Tibial artery (tissue), 4 donors: ENCODE data around the gene ITGA6.
A peak's percentile ranks its signal among the peaks of the same experiment; 100 is the strongest.

Source experiments
- DNase-seq, 2 donors: peaks; one replicate each; pipeline ENCODE4 v3.0.0-alpha.2; 2019
- H3K27ac ChIP-seq, 2 donors: fragments of 200-600 bp; sonication (generic) in 1 of 2; 1 replicate in 1 of 2; 2 replicates in 1 of 2; pipeline ENCODE4 v1.5.1; 2018 to 2019; ENCODE audit warnings: mild to moderate bottlenecking in 1 of 2
- H3K27me3 ChIP-seq, 2 donors: fragments of 200-600 bp; sonication (generic) in 1 of 2; one replicate each; pipeline versions ENCODE4 v1.5.1 to v1.6.0; 2016 to 2019
- H3K36me3 ChIP-seq, 3 donors: fragments of 200-600 bp; sonication (generic) in 2 of 3; one replicate each; pipeline ENCODE4 v1.5.1; 2016 to 2019; ENCODE audit warnings: mild to moderate bottlenecking in 2 of 3
- H3K4me1 ChIP-seq, 4 donors: fragments of 200-600 bp; sonication (generic) in 2 of 4; 1 replicate in 3 of 4; 2 replicates in 1 of 4; pipeline ENCODE4 v1.5.1; 2016 to 2019
- H3K4me3 ChIP-seq, 2 donors: fragments of 200-600 bp; sonication (generic) in 1 of 2; 1 replicate in 1 of 2; 2 replicates in 1 of 2; pipeline ENCODE4 v1.5.1; 2018 to 2019; ENCODE audit warnings: mild to moderate bottlenecking in 2 of 2
- H3K9me3 ChIP-seq, 3 donors: fragments of 200-600 bp; sonication (generic) in 1 of 3; one replicate each; pipeline ENCODE4 v1.5.1; 2016 to 2019
- intact Hi-C: fragments of 100-400 bp; cut with DNase I; formaldehyde crosslinking; loops from one replicate; pipeline ENCODE4 v1.15.0; 2023; ENCODE audit warnings: low total_unique reads
- TF ChIP-seq, protein P1 (sequence below), 2 experiments: fragments of 200-600 bp in 1 of 2; fragments of 450-650 bp in 1 of 2; IDR thresholded peaks; one replicate each; pipeline ENCODE4 v1.5.1; 2017 to 2019; ENCODE audit warnings: antibody characterized with exemption in 2 of 2, mild to moderate bottlenecking in 1 of 2, moderate library complexity in 1 of 2

Gene ITGA6

DNA sequence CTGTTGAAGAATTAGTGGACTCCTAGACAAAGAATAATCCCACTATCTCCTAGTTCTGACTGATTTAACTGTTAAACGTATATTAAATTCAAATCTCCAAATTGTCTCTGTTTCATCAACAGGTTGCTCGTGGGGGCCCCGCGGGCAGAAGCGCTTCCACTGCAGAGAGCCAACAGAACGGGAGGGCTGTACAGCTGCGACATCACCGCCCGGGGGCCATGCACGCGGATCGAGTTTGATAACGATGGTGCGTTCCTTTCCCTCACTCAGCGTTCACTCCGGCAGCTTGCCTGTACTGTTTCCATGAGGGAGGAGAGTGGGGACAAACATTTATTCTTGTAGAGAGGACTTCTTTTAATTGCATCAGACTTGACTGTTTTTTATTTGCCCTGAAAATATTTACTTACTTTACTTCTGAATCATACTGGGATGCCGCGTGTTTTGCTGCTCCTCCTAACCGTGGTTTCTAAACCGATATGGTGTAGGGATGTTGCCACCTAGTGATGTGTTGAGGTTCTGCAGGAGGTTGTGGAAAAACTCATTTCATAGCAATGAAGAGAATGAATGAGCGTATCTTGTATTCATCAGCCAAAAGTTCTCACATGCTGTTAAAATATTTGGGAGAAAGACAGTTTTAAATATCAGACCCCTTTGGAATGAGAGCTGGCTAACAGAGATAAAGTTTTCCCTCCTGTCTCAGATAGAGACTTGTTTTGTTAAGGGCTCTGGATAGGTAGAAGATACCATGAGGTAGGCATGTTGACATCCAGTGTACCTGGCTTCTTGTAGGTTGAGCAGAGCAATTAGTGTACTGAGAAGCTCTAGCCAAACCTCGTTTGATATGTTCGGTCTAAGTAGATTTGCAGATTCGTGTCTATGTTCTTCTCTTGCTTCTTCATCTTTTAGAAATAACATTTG lies 38.3 kb downstream of the ITGA6 start:
- Histone ChIP-seq H3K4me1 (peaks cover 0 to 20% (median 0%) of the 10 kb centered on the region in 4 donors), H3K27ac (no peak overlapping the region), H3K36me3 (peaks cover 0 to 5% (median 0%) of the 10 kb centered on the region in 3 donors), H3K4me3 (peak overlapping the region; percentile 15 to 36), H3K9me3 (no peaks in the 10 kb centered on the region), H3K27me3 (no peaks in the 10 kb centered on the region)
- peak in 1 of 2 donors; percentile 70 for DNase-seq
- TF ChIP-seq, protein P1, sequence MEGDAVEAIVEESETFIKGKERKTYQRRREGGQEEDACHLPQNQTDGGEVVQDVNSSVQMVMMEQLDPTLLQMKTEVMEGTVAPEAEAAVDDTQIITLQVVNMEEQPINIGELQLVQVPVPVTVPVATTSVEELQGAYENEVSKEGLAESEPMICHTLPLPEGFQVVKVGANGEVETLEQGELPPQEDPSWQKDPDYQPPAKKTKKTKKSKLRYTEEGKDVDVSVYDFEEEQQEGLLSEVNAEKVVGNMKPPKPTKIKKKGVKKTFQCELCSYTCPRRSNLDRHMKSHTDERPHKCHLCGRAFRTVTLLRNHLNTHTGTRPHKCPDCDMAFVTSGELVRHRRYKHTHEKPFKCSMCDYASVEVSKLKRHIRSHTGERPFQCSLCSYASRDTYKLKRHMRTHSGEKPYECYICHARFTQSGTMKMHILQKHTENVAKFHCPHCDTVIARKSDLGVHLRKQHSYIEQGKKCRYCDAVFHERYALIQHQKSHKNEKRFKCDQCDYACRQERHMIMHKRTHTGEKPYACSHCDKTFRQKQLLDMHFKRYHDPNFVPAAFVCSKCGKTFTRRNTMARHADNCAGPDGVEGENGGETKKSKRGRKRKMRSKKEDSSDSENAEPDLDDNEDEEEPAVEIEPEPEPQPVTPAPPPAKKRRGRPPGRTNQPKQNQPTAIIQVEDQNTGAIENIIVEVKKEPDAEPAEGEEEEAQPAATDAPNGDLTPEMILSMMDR (IDR thresholded peaks at IDR 0.05): peak; percentile 74 to 81
- intact Hi-C loops: loop anchor here (2.0 to 10.0 kb wide), 2 partner anchors 249 to 293 kb away; no protein-coding TSS in a partner anchor

DNA sequence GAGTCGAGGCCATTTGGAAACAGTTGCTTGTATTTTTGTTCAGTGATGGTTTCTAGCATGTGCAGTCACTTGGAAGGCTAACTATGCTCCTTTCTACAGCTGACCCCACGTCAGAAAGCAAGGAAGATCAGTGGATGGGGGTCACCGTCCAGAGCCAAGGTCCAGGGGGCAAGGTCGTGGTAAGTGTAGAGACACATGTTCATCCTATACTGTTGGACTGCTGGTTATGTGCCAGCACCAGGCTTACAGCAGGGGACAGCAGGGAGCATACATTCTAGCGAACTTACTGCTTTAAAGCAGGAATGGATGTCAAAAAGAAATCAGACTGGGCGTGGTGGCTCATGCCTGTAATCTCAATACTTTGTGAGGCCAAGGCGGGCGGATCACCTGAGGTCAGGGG lies 40.0 kb downstream of the ITGA6 start:
- no peak for DNase-seq
- intact Hi-C loops: loop anchor here (10.0 kb wide), 1 partner anchor 247 kb away; no protein-coding TSS in a partner anchor
- peaks cover 0 to 19% (median 0%) of the 10 kb centered on the region in 3 donors for H3K36me3 ChIP-seq
- H3K4me1 ChIP-seq: peaks cover 0 to 9% (median 0%) of the 10 kb centered on the region in 4 donors
- H3K27me3 ChIP-seq: no peaks in the 10 kb centered on the region
- no peak overlapping the region for H3K4me3 ChIP-seq
- H3K9me3 ChIP-seq: no peaks in the 10 kb centered on the region
- no peak overlapping the region for H3K27ac ChIP-seq
- TF ChIP-seq, protein P1 (IDR thresholded peaks at IDR 0.05): no peak

DNA sequence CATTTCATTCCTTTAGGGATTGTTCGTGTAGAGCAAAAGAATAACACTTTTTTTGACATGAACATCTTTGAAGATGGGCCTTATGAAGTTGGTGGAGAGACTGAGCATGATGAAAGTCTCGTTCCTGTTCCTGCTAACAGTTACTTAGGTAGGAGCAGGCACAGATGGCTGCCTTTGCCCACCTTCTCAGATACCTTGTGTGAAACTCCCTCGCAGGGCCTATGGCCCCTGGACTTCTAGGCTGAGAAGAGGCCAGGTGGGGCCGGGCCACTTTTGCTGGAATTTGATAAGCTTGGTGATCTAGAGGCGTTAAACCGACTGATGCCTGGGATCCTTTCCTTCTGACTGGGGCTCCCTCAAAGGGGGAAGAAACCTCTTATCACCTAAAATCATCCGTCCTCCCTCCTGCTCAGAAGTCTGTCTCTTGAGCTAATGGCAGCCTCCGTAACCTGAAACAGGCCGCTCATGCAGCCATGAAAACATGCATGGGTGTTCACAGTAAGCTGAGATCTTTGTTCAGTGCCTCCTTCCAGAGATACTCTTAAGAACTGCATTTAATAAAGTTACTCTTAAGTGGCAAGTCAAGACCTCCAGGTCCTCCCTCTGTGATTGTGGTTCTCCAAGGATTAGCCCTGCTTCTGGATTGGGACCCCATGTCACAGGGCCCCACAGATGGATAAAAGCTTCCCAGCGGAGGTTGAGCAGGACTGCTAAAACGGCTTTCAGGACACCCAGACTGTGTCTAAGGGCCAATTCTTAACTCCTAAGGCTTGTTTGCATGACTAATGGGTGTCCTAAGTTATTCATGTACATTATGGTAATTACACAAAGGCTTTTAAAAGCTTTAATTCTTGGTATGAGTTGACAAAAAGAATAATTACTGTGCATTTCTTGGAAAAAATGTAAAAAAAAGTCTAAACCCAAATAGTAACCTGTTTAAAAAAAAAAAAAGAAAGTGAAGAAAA lies 43.9 kb downstream of the ITGA6 start:
- TF ChIP-seq, protein P1 (IDR thresholded peaks at IDR 0.05): no peak
- no peaks in the 10 kb centered on the region for H3K27me3 ChIP-seq
- no peak overlapping the region for H3K4me3 ChIP-seq
- H3K36me3 ChIP-seq: peaks cover 0 to 30% (median 11%) of the 10 kb centered on the region in 3 donors
- DNase-seq: no peak
- intact Hi-C loops: no loop called here
- H3K27ac ChIP-seq: no peak overlapping the region
- H3K9me3 ChIP-seq: no peaks in the 10 kb centered on the region
- no peaks in the 10 kb centered on the region for H3K4me1 ChIP-seq

DNA sequence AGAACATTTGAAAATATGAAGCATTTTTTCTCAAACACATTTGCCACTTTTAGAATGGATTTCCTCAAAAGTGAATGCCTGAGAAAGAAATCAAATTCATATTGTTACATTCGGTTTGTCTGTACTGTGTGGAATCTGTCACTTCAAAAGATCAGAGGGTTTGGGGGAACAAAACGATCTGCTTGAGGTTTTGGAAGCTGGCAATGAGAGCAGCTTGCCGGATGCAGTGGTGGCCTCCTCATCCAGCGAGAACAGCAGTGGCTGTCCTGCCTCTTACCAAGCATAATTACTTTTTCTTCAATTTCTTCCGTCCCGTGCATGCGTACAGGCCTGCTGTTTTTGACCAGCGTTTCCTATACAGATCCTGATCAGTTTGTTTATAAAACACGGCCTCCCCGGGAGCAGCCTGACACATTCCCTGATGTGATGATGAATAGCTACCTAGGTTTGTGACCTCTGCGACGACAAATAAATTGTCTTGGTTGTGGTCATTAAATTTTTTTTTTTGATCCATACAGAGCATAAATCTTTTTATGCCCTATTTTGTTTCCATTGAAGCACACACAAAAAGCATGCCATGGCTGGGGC lies 45.2 kb downstream of the ITGA6 start:
- TF ChIP-seq, protein P1 (IDR thresholded peaks at IDR 0.05): no peak
- no peak overlapping the region for H3K4me3 ChIP-seq
- no peaks in the 10 kb centered on the region for H3K27me3 ChIP-seq
- H3K36me3 ChIP-seq: peaks cover 0 to 26% (median 11%) of the 10 kb centered on the region in 3 donors
- intact Hi-C loops: no loop called here
- H3K9me3 ChIP-seq: no peaks in the 10 kb centered on the region
- H3K27ac ChIP-seq: no peak overlapping the region
- H3K4me1 ChIP-seq: no peaks in the 10 kb centered on the region
- DNase-seq: no peak

DNA sequence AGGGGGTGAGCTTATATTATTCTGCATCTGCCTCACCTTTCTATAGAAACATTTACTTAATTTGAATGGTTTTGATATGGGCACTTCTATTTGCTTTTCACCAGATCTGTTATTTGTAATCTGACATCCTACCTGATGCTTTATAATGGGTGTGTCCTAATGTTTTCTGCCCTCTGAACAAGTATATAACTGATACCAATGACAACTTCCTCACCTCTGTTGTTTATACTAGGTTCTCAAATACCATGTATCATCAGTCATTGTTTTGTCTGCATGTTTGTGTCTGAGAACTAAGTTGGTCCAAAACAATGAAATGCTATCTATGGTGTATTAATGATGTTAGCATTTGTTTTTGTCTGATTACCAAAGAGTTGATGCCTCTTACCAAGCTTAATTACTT lies 45.8 kb downstream of the ITGA6 start:
- H3K27ac ChIP-seq: no peak overlapping the region
- H3K36me3 ChIP-seq: peaks cover 0 to 26% (median 11%) of the 10 kb centered on the region in 3 donors
- no peak overlapping the region for H3K4me3 ChIP-seq
- intact Hi-C loops: no loop called here
- no peak for DNase-seq
- H3K9me3 ChIP-seq: no peaks in the 10 kb centered on the region
- no peaks in the 10 kb centered on the region for H3K27me3 ChIP-seq
- TF ChIP-seq, protein P1 (IDR thresholded peaks at IDR 0.05): no peak
- H3K4me1 ChIP-seq: no peaks in the 10 kb centered on the region
